Fibroblast of villous mesenchyme (primary cell): ENCODE data around the gene LRRC18. TPM values are rescaled to one million over a fixed set of nuclear protein-coding genes. Genes with fewer than 3 reads are reported as not detected.

Experiments used
- DNase-seq: peaks from one replicate; pipeline ENCODE4 v3.0.0-alpha.2; 2010; ENCODE audit warnings: low read depth
- H3K4me3 ChIP-seq: 2 replicates; pipeline ENCODE4 v1.5.1; 2011; ENCODE audit warnings: low read depth, mild to moderate bottlenecking, low read length
- small RNA-seq: library from RNA; depleted of rRNA; stranded (forward); fragments of <200 nt; gene quantifications from one replicate; pipeline ENCODE3, GENCODE V24; 2012
- total RNA-seq: library from RNA; depleted of rRNA; stranded (reverse); fragments of >200 nt; gene quantifications from 2 replicates; pipeline ENCODE4 v1.2.3, GENCODE V29; 2012
- TF ChIP-seq, protein P1 (sequence below): IDR thresholded peaks from 2 replicates; pipeline ENCODE4 v1.5.1; 2012; ENCODE audit warnings: low read depth, mild to moderate bottlenecking, low read length; ENCODE audit not compliant: insufficient read depth

LRRC18 gene
- total RNA-seq, 1 donor, result not detected

DNA sequence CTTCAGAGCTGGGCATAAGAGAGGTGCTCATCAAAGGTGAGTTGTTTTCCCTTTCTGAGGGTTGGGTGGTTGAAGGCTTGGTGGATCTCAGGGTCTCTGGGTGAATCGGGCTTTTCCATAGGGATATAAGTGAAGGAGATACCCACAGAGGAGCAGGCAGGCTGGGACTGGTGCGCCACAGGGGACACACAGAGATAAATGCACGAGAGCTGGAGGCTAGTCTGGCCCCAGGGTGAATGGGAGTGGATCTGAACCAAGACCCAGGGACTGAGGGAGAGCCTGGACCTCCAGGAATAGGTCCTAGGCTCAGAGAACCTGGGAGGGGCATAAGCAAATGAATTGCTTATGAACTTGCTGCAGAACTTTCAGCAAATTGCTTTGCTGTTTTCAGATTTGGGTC lies 61.5 kb downstream of the LRRC18 start:
- no peak for DNase-seq
- no peak overlapping the region for H3K4me3 ChIP-seq
- TF ChIP-seq, protein P1, sequence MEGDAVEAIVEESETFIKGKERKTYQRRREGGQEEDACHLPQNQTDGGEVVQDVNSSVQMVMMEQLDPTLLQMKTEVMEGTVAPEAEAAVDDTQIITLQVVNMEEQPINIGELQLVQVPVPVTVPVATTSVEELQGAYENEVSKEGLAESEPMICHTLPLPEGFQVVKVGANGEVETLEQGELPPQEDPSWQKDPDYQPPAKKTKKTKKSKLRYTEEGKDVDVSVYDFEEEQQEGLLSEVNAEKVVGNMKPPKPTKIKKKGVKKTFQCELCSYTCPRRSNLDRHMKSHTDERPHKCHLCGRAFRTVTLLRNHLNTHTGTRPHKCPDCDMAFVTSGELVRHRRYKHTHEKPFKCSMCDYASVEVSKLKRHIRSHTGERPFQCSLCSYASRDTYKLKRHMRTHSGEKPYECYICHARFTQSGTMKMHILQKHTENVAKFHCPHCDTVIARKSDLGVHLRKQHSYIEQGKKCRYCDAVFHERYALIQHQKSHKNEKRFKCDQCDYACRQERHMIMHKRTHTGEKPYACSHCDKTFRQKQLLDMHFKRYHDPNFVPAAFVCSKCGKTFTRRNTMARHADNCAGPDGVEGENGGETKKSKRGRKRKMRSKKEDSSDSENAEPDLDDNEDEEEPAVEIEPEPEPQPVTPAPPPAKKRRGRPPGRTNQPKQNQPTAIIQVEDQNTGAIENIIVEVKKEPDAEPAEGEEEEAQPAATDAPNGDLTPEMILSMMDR, result no peak

- TF ChIP-seq, protein P1, result no peak
- H3K4me3 ChIP-seq, result no peak overlapping the region
- DNase-seq, result no peak
Measured at GRCh38 chr10:48872234-48872633, 67.4 kb downstream of the LRRC18 start.

Small RNA genes lying within 50 kb of the gene (small RNA-seq; reads per million reads assigned to genes)
- gene MIR4294, result not detected

Other genes with a start within 250 kb of the LRRC18 start
- 4.7 and 6.4 TPM in 2 replicates for gene VSTM4, start 175.7 kb upstream of the LRRC18 start, total RNA-seq
- gene FAM170B, start 194.2 kb upstream of the LRRC18 start, total RNA-seq, result not detected in 2 replicates
- not detected in 2 replicates for gene TMEM273, start 248.6 kb upstream of the LRRC18 start, total RNA-seq